T-helper 1 cell treated with Interleukin-12 subunit alpha and Interleukin-12 subunit beta and Interleukin-4 antibody, amounts not matched to agents 30 ng/mL and 1 ng/mL, for 36 hours (primary cell): ENCODE results near the gene DCAF6. TPM values are rescaled to one million over a fixed set of nuclear protein-coding genes. Genes with fewer than 3 reads are reported as not detected.
"Not testable (repeated sequence)": the region's sequence is repeated elsewhere in the genome, so short reads cannot be mapped to it uniquely, and the experiment has no call there.

ENCODE experiments used
- intact Hi-C: fragments of 100-400 bp; cut with micrococcal nuclease; formaldehyde crosslinking; loops from one replicate; pipeline ENCODE4 v1.15.1; 2024
- total RNA-seq: library from RNA; stranded (reverse); gene quantifications from 2 replicates; pipeline ENCODE4 v1.2.3, GENCODE V29; 2022

DCAF6 gene
- total RNA-seq, 1 donor from 2014 or later = 22.9 TPM

GRCh38 chr1:168008595-168008994, 72.1 kb downstream of the DCAF6 start:
- intact Hi-C loops = no loop called here

GRCh38 chr1:168009322-168009721, 72.8 kb downstream of the DCAF6 start:
- intact Hi-C loops = no loop called here

- intact Hi-C loops = no loop called here
These were observed 82.9 kb downstream of the DCAF6 start for GRCh38 chr1:168019407-168019806.

GRCh38 chr1:168031198-168031597, 94.7 kb downstream of the DCAF6 start:
- intact Hi-C loops = no loop called here

- intact Hi-C loops = no loop called here
These were observed 95.1 kb downstream of the DCAF6 start for GRCh38 chr1:168031627-168032026.

GRCh38 chr1:168032029-168032428, 95.5 kb downstream of the DCAF6 start:
- intact Hi-C loops = no loop called here

- intact Hi-C loops = no loop called here
These were observed 98.9 kb downstream of the DCAF6 start for GRCh38 chr1:168035345-168035744.

GRCh38 chr1:168042362-168042761, 105.9 kb downstream of the DCAF6 start:
- intact Hi-C loops = no loop called here

GRCh38 chr1:168045311-168045710, 108.8 kb downstream of the DCAF6 start:
- intact Hi-C loops = no loop called here

GRCh38 chr1:168050307-168050706, 113.8 kb downstream of the DCAF6 start:
- intact Hi-C loops = no loop called here

GRCh38 chr1:168050880-168051279, 114.4 kb downstream of the DCAF6 start:
- intact Hi-C loops = no loop called here

- intact Hi-C loops = no loop called here
These were observed 117.2 kb downstream of the DCAF6 start for GRCh38 chr1:168053681-168054080.

- intact Hi-C loops = no loop called here
These were observed 117.6 kb downstream of the DCAF6 start for GRCh38 chr1:168054117-168054516.

GRCh38 chr1:168056152-168056551, 119.7 kb downstream of the DCAF6 start:
- intact Hi-C loops = not testable (repeated sequence)

- intact Hi-C loops = no loop called here
These were observed 120.9 kb downstream of the DCAF6 start for GRCh38 chr1:168057355-168057754.

GRCh38 chr1:168057921-168058320, 121.4 kb downstream of the DCAF6 start:
- intact Hi-C loops = no loop called here

- intact Hi-C loops = no loop called here
These were observed 127.7 kb downstream of the DCAF6 start for GRCh38 chr1:168064216-168064615.

- intact Hi-C loops = no loop called here
These were observed 129.0 kb downstream of the DCAF6 start for GRCh38 chr1:168065506-168065905.

GRCh38 chr1:168069384-168069783, 132.9 kb downstream of the DCAF6 start:
- intact Hi-C loops = no loop called here

- intact Hi-C loops = no loop called here
These were observed 143.3 kb downstream of the DCAF6 start for GRCh38 chr1:168079761-168080160.

- intact Hi-C loops = loop anchor here (1.0 to 2.0 kb wide), 6 partner anchors 64 to 481 kb away; partner anchors contain the start of gene DCAF6
These were observed 145.0 kb downstream of the DCAF6 start for GRCh38 chr1:168081373-168082007.

- intact Hi-C loops = loop anchor here (1.0 to 2.0 kb wide), 6 partner anchors 63 to 482 kb away; partner anchors contain the start of gene DCAF6
These were observed 145.8 kb downstream of the DCAF6 start for GRCh38 chr1:168082008-168082876.
